HCT116 (cell line): ENCODE results near the gene EXOSC6. TPM values are rescaled to one million over a fixed set of nuclear protein-coding genes. Genes with fewer than 3 reads are reported as not detected.
"Not testable (repeated sequence)": the region's sequence is repeated elsewhere in the genome, so short reads cannot be mapped to it uniquely, and the experiment has no call there.

Source experiments
- ATAC-seq: fragments of 200-7000 bp; cut with Tn5 transposase; 2 replicates; pipeline ENCODE4 v1.9.1; 2020; ENCODE audit warnings: mild to moderate bottlenecking, moderate library complexity
- BruUV-seq: library from RNA; stranded (reverse); fragments of 400-500 nt; replicated peaks from 2 replicates; lab custom pipeline; 2021; lab: Mats Ljungman, UMichigan
- CTCF ChIA-PET: fragments of 300-600 bp; sonication (Branson Sonifier 250); formaldehyde crosslinking; loops from one replicate; lab custom pipeline; 2021; ENCODE audit warnings: antibody characterized with exemption; lab: Charles Lee
- POLR2A ChIA-PET: fragments of 300-600, 350-600 bp; sonication (Branson Sonifier 250); formaldehyde crosslinking; loops from one replicate; lab custom pipeline; 2021; ENCODE audit warnings: antibody characterized with exemption; lab: Charles Lee
- RAD21 ChIA-PET, 2 experiments: fragments of 300-600 bp; sonication (Branson Sonifier 250); formaldehyde crosslinking; loops; one replicate each; lab custom pipeline; 2023; ENCODE audit warnings: low total read pairs in 2 of 2; ENCODE audit not compliant: uncharacterized antibody in 2 of 2, unreplicated experiment in 2 of 2, low non-redundant PET in 1 of 2; lab: Charles Lee
- DNase-seq: peaks from one replicate; pipeline ENCODE4 v3.0.0-alpha.2; 2010; ENCODE audit warnings: low read depth, low spot score
- H2AFZ ChIP-seq: fragments of 200-600 bp; shearing (Covaris generic), sonication (generic); 2 replicates; pipeline ENCODE4 v1.6.1; 2017; ENCODE audit warnings: low read depth, mixed run types, mixed read lengths, antibody characterized with exemption, low read length; ENCODE audit not compliant: poor library complexity, severe bottlenecking
- H3K27ac ChIP-seq: 2 replicates; pipeline ENCODE4 v1.5.1; 2012; ENCODE audit warnings: low read depth, low read length
- H3K27me3 ChIP-seq: fragments of 200-600 bp; sonication (generic); 2 replicates; pipeline ENCODE4 v1.6.1; 2016; ENCODE audit warnings: mixed run types, low read length, mixed read lengths; ENCODE audit not compliant: insufficient read depth
- H3K36me3 ChIP-seq, 2 experiments: fragments of 200-500 bp in 1 of 2; fragments of 200-600 bp in 1 of 2; sonication (Bioruptor generic) in 1 of 2; sonication (generic) in 1 of 2; 2 replicates each; pipeline versions ENCODE4 v1.5.1 to v1.6.1; 2014 to 2016; ENCODE audit warnings: low read length in 2 of 2, inconsistent platforms in 1 of 2, mixed read lengths in 1 of 2, mixed run types in 1 of 2; ENCODE audit not compliant: insufficient read depth in 2 of 2, control insufficient read depth in 1 of 2
- H3K4me1 ChIP-seq, 2 experiments: fragments of 200-600 bp in 1 of 2; sonication (generic) in 1 of 2; 2 replicates each; pipeline versions ENCODE4 v1.5.1 to v1.6.1; 2012 to 2017; ENCODE audit warnings: low read length in 2 of 2, inconsistent platforms in 1 of 2, mild to moderate bottlenecking in 1 of 2, mixed read lengths in 1 of 2, mixed run types in 1 of 2, moderate library complexity in 1 of 2; ENCODE audit not compliant: insufficient read depth in 2 of 2, control insufficient read depth in 1 of 2
- H3K4me2 ChIP-seq: fragments of 200-600 bp; sonication (generic); 2 replicates; pipeline ENCODE4 v1.6.1; 2017; ENCODE audit warnings: mixed run types, low read length, mixed read lengths
- H3K4me3 ChIP-seq, 2 experiments: fragments of 200-600 bp in 1 of 2; sonication (generic) in 1 of 2; replicated peaks in 1 of 2; 2 replicates each; pipeline ENCODE4 v1.5.1; 2011 to 2016; ENCODE audit warnings: low read length in 2 of 2, control low read depth in 1 of 2, low read depth in 1 of 2, mild to moderate bottlenecking in 1 of 2, mixed read lengths in 1 of 2, mixed run types in 1 of 2
- H3K79me2 ChIP-seq: fragments of 200-600 bp; sonication (generic); 2 replicates; pipeline ENCODE4 v1.6.1; 2017; ENCODE audit warnings: mild to moderate bottlenecking, mixed run types, low read length, moderate library complexity, mixed read lengths; ENCODE audit not compliant: insufficient read depth
- H3K9ac ChIP-seq: fragments of 200-600 bp; sonication (generic); 2 replicates; pipeline ENCODE4 v1.6.1; 2016; ENCODE audit warnings: low read length, mixed read lengths
- H3K9me2 ChIP-seq: fragments of 200-600 bp; sonication (generic), shearing (Covaris generic); 2 replicates; pipeline ENCODE4 v1.6.1; 2017; ENCODE audit warnings: mixed run types, mild to moderate bottlenecking, moderate library complexity; ENCODE audit not compliant: insufficient read depth
- H3K9me3 ChIP-seq, 2 experiments: fragments of 200-500 bp in 1 of 2; fragments of 200-600 bp in 1 of 2; sonication (Bioruptor generic) in 1 of 2; sonication (generic) in 1 of 2; 2 replicates each; pipeline ENCODE4 v1.6.1; 2014 to 2017; ENCODE audit warnings: low read length in 2 of 2, mixed read lengths in 2 of 2, inconsistent platforms in 1 of 2, low read depth in 1 of 2, mild to moderate bottlenecking in 1 of 2, mixed run types in 1 of 2, moderate library complexity in 1 of 2; ENCODE audit not compliant: control insufficient read depth in 1 of 2, insufficient read depth in 1 of 2
- H4K20me1 ChIP-seq: fragments of 200-600 bp; sonication (generic), shearing (Covaris generic); 2 replicates; pipeline ENCODE4 v1.6.1; 2017; ENCODE audit warnings: mixed run types, mild to moderate bottlenecking, moderate library complexity; ENCODE audit not compliant: insufficient read depth
- CBX3 ChIP-seq: IDR thresholded peaks from 2 replicates; pipeline ENCODE4 v1.6.1; 2012; ENCODE audit warnings: low read depth
- CEBPB ChIP-seq: IDR thresholded peaks from 2 replicates; pipeline ENCODE4 v1.6.1; 2012; ENCODE audit warnings: low read depth
- EGR1 ChIP-seq: IDR thresholded peaks from 2 replicates; pipeline ENCODE4 v1.6.1; 2012; ENCODE audit warnings: low read depth
- ELF1 ChIP-seq: IDR thresholded peaks from 2 replicates; pipeline ENCODE4 v1.6.1; 2012; ENCODE audit warnings: low read depth, borderline replicate concordance
- EZH2 ChIP-seq: fragments of 200-600 bp; sonication (generic); IDR thresholded peaks from 2 replicates; pipeline ENCODE4 v1.6.1; 2017; ENCODE audit warnings: antibody characterized with exemption, mixed run types
- FOSL1 ChIP-seq: IDR thresholded peaks from 2 replicates; pipeline ENCODE4 v1.6.1; 2012; ENCODE audit warnings: low read depth
- JUND ChIP-seq: IDR thresholded peaks from 2 replicates; pipeline ENCODE4 v1.6.1; 2012
- RAD21 ChIP-seq: IDR thresholded peaks from 2 replicates; pipeline ENCODE4 v1.6.1; 2012; ENCODE audit warnings: low read depth, mild to moderate bottlenecking
- SIN3A ChIP-seq: IDR thresholded peaks from 2 replicates; pipeline ENCODE4 v1.6.1; 2012; ENCODE audit warnings: low read depth
- SP1 ChIP-seq: IDR thresholded peaks from 2 replicates; pipeline ENCODE4 v1.6.1; 2012; ENCODE audit warnings: low read depth
- TCF7L2 ChIP-seq: IDR thresholded peaks from 2 replicates; pipeline ENCODE4 v1.7.0; 2011; ENCODE audit warnings: borderline replicate concordance, inconsistent platforms; ENCODE audit not compliant: insufficient read depth, insufficient read length; ENCODE audit errors: extremely low read depth
- YY1 ChIP-seq: IDR thresholded peaks from 2 replicates; pipeline ENCODE4 v1.6.1; 2011; ENCODE audit warnings: low read length, low read depth, moderate library complexity, mild to moderate bottlenecking; ENCODE audit not compliant: insufficient replicate concordance; ENCODE audit errors: extremely low read depth
- ZFX ChIP-seq: fragments of 450-650 bp; IDR thresholded peaks from 2 replicates; pipeline ENCODE4 v1.6.1; 2017
- ZNF274 ChIP-seq: fragments of 200-500 bp; sonication (Bioruptor generic); IDR thresholded peaks from 2 replicates; pipeline ENCODE4 v1.6.1; 2014; ENCODE audit warnings: mild to moderate bottlenecking, low read depth, low read length, inconsistent platforms
- intact Hi-C: fragments of 100-400 bp; cut with micrococcal nuclease; formaldehyde crosslinking; loops from 2 replicates; pipeline ENCODE4 v1.10.0; 2022
- total RNA-seq: library from RNA; stranded (reverse); gene quantifications from one replicate; pipeline ENCODE4 v1.2.1, GENCODE V29; 2021; ENCODE audit not compliant: unreplicated experiment
- TF ChIP-seq, protein P1 (sequence below), 3 experiments: fragments of 200-600 bp in 1 of 3; sonication (generic) in 1 of 3; IDR thresholded peaks in 2 of 3; conservative IDR thresholded peaks in 1 of 3; 2 replicates each; pipeline ENCODE4 v1.5.1; 2012 to 2017; ENCODE audit warnings: low read depth in 2 of 3, low read length in 2 of 3, antibody characterized with exemption in 1 of 3, borderline replicate concordance in 1 of 3, control low read depth in 1 of 3, mild to moderate bottlenecking in 1 of 3, mixed read lengths in 1 of 3, mixed run types in 1 of 3, moderate library complexity in 1 of 3; ENCODE audit not compliant: insufficient read depth in 1 of 3
- TF ChIP-seq, protein P2 (sequence below): IDR thresholded peaks from 2 replicates; pipeline ENCODE4 v1.6.1; 2012
- TF ChIP-seq, protein P3 (sequence below): IDR thresholded peaks from 2 replicates; pipeline ENCODE4 v1.6.1; 2012

Gene EXOSC6
- total RNA-seq, 1 experiment from 2014 or later = 22.9 TPM

DNA sequence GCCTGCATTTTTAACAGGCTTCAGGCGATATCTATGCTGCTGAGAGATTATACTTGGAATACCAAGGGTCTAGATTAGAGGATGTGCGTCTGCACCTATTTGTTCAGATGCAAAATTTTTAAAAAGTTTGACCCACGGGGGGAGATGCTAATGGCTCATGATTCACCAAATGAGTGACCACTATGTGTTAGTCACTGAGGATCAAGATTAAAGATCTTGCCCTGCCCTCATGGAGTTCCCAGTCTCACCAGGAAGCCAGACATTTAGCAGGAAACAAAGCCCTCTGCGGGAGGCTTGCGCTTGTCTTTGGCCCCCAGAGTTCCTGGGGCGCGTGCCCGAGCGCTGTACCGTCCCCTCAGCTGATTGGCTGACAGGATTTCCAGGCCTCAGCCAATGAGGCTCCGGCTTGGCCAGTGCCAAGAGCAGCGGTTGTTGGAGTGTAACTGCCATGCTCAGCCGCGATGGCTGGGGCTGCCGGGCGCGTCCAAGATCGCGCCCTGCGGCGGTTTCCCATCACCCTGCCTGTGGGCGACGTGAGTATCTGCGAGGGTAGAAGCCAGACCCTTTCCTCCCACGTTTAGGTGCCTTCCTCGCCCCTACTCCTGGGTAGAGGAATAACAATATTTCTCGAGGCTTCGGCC is 42.8 kb upstream of the EXOSC6 start:
- no peak overlapping the region for H3K4me3 ChIP-seq
- H3K27me3 ChIP-seq = no peaks in the 10 kb centered on the region
- no peaks in the 10 kb centered on the region for H3K36me3 ChIP-seq
- peaks cover 11 to 15% of the 10 kb centered on the region in 2 experiments for H3K4me1 ChIP-seq
- H2AFZ ChIP-seq = no peak overlapping the region
- POLR2A ChIA-PET = no interaction called here
- BruUV-seq = no TSS peak
- no peak overlapping the region for H3K4me2 ChIP-seq
- DNase-seq (no peak), ATAC-seq (no peak)
- no peaks in the 10 kb centered on the region for H4K20me1 ChIP-seq
- no peaks in the 10 kb centered on the region for H3K9me3 ChIP-seq
- no peak overlapping the region for H3K27ac ChIP-seq
- CTCF ChIA-PET = no interaction called here
- RAD21 ChIA-PET = no interaction called here
- no peak overlapping the region for H3K9ac ChIP-seq
- TF ChIP-seq, protein P1, sequence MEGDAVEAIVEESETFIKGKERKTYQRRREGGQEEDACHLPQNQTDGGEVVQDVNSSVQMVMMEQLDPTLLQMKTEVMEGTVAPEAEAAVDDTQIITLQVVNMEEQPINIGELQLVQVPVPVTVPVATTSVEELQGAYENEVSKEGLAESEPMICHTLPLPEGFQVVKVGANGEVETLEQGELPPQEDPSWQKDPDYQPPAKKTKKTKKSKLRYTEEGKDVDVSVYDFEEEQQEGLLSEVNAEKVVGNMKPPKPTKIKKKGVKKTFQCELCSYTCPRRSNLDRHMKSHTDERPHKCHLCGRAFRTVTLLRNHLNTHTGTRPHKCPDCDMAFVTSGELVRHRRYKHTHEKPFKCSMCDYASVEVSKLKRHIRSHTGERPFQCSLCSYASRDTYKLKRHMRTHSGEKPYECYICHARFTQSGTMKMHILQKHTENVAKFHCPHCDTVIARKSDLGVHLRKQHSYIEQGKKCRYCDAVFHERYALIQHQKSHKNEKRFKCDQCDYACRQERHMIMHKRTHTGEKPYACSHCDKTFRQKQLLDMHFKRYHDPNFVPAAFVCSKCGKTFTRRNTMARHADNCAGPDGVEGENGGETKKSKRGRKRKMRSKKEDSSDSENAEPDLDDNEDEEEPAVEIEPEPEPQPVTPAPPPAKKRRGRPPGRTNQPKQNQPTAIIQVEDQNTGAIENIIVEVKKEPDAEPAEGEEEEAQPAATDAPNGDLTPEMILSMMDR (IDR thresholded peaks at IDR 0.05 in 2 of 3, conservative IDR thresholded peaks at IDR 0.05 in 1 of 3; ENCODE audit: borderline replicate concordance in 1 of 3, insufficient read depth in 1 of 3, low read depth in 2 of 3, low read length in 2 of 3) = no peak
- TF ChIP-seq CBX3 (no peak), EGR1 (no peak), YY1 (no peak), SIN3A (no peak), TCF7L2 (no peak), ELF1 (no peak), SP1 (no peak), FOSL1 (no peak), RAD21 (no peak), EZH2 (no peak), ZFX (no peak), CEBPB (no peak), ZNF274 (no peak), JUND (no peak)
- TF ChIP-seq, protein P2, sequence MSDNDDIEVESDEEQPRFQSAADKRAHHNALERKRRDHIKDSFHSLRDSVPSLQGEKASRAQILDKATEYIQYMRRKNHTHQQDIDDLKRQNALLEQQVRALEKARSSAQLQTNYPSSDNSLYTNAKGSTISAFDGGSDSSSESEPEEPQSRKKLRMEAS = no peak
- TF ChIP-seq, protein P3, sequence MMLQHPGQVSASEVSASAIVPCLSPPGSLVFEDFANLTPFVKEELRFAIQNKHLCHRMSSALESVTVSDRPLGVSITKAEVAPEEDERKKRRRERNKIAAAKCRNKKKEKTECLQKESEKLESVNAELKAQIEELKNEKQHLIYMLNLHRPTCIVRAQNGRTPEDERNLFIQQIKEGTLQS = no peak
- peaks cover 4% of the 10 kb centered on the region; the same call in 1 of the 2 replicates for H3K79me2 ChIP-seq
- no peaks in the 10 kb centered on the region for H3K9me2 ChIP-seq
- intact Hi-C loops = no loop called here

DNA sequence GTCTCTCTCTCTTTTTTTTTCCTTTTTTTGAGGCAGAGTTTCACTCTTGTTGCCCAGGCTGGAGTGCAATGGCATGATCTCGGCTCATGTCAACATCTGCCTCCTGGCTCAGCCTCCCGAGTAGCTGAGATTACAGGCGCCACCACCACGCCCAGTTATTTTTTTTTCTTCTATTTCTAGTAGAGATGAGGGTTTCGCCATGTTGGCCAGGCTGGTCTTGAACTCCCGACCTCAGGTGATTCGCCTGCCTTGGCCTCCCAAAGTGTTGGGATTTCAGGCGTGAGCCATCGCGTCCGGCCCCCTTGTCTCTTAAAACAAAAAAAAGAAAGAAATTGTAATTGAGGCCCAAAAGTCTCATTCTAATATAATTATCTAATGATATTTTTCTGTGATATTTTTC is 40.4 kb upstream of the EXOSC6 start:
- RAD21 ChIA-PET, H3K4me2 ChIP-seq, H3K27me3 ChIP-seq, BruUV-seq, H3K4me3 ChIP-seq, POLR2A ChIA-PET, H3K36me3 ChIP-seq, H3K27ac ChIP-seq, CTCF ChIA-PET, DNase-seq, ATAC-seq, H2AFZ ChIP-seq, H3K9ac ChIP-seq, H3K9me3 ChIP-seq, H3K9me2 ChIP-seq, intact Hi-C loops, H4K20me1 ChIP-seq: not testable (repeated sequence)
- H3K4me1 ChIP-seq = peaks cover 11 to 14% of the 10 kb centered on the region in 2 experiments
- H3K79me2 ChIP-seq = peaks cover 21% of the 10 kb centered on the region
